ENCODE results near the gene TRAFD1. TPM values are rescaled to one million over a fixed set of nuclear protein-coding genes. Genes with fewer than 3 reads are reported as not detected.
A peak's percentile ranks its signal among the peaks of the same experiment; 100 is the strongest.

TRAFD1 gene
- total and polyA plus RNA-seq, 9 of the 15 experiments (the other 6 are each of a cell fraction or from before 2014, with no cell fraction given), result 41.3 to 85.5 (median 54.5) TPM

DNA sequence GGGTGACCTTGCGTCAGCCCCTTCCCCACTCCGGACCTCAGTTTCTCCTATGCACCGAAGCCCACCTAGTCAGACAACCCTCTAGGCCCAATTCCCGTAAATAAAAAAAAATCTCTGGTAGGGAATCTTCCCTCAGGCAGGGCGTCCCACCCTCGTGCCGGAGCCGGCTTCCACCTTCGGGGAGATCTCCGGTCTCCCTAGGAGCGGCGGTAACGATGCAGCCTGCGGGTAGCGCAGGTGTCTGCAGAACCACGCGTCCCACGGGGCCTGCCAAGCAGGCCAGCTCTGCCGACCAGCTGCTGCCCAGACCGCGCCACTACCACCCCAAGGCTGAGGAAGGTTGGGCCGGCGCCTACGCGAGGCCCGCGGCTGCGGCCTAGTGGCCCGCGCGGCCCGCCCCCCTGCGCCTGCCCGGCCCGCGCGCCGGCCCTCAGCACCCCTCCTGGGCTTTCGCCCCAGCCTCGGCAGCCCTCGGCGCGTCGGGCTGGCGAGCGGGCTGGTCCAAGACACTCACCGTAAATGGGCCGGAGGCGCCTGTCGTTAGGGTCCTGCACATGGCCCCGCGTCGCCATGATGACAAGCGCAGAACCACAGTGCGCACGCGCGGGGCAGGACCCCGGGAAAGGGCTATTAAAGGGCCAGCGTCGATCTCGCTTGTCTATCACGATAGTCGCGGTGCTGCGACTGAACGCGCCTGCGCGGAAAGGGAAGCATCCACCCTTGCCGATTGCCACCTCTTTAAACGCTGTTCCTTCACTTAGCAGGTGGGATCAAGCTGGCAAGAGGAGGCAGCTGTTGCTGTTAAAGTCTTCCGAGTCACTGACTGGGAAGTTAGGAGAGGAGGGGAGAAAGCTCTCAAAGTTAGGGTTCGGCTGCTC, 16.9 kb upstream of the TRAFD1 start, which contains the start of gene NAA25 (continued):
- TF ChIP-seq HIVEP1 (CRISPR knock-in tag; IDR thresholded peaks at IDR 0.05), result no peak
- no peak for TF ChIP-seq ZNF699 (CRISPR knock-in tag; IDR thresholded peaks at IDR 0.05; ENCODE audit: insufficient replicate concordance)
- no peak for TF ChIP-seq ZFP1 (CRISPR knock-in tag; IDR thresholded peaks at IDR 0.05)
- 0 out of 2 replicates have a peak, but pooled peaks have one; percentile 4 for TF ChIP-seq EP300 (IDR thresholded peaks at IDR 0.05; ENCODE audit: low read length)
- TF ChIP-seq ZNF431 (CRISPR knock-in tag; IDR thresholded peaks at IDR 0.05), result peak; percentile 30; the same call in 1 of the 2 replicates
- peak; percentile 29; the same call in 1 of the 2 replicates for TF ChIP-seq JUND (IDR thresholded peaks at IDR 0.05; ENCODE audit: borderline replicate concordance, low read depth, low read length)
- TF ChIP-seq JUND (tag; IDR thresholded peaks at IDR 0.05; ENCODE audit: borderline replicate concordance, low read depth, low read length), result no peak; the same call in 2 of the 3 replicates
- TF ChIP-seq SIRT6 (IDR thresholded peaks at IDR 0.05; ENCODE audit: low read depth, low read length), result no peak
- no peak for TF ChIP-seq RHOXF2B (CRISPR knock-in tag; conservative IDR thresholded peaks at IDR 0.05)
- TF ChIP-seq SMARCA5 (IDR thresholded peaks at IDR 0.05), result no peak
- TF ChIP-seq, protein P1, sequence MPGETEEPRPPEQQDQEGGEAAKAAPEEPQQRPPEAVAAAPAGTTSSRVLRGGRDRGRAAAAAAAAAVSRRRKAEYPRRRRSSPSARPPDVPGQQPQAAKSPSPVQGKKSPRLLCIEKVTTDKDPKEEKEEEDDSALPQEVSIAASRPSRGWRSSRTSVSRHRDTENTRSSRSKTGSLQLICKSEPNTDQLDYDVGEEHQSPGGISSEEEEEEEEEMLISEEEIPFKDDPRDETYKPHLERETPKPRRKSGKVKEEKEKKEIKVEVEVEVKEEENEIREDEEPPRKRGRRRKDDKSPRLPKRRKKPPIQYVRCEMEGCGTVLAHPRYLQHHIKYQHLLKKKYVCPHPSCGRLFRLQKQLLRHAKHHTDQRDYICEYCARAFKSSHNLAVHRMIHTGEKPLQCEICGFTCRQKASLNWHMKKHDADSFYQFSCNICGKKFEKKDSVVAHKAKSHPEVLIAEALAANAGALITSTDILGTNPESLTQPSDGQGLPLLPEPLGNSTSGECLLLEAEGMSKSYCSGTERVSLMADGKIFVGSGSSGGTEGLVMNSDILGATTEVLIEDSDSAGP (CRISPR knock-in tag; IDR thresholded peaks at IDR 0.05), result peak; percentile 99
- TF ChIP-seq TAF9B (IDR thresholded peaks at IDR 0.05; ENCODE audit: partially characterized antibody), result no peak
- TF ChIP-seq SUPT5H (IDR thresholded peaks at IDR 0.05), result peak; percentile 78
- no peak for TF ChIP-seq CEBPZ (IDR thresholded peaks at IDR 0.05; ENCODE audit: borderline replicate concordance, low read depth, low read length)
- TF ChIP-seq MAX (CRISPR knock-in tag; IDR thresholded peaks at IDR 0.05), result peak; percentile 87
- no peak for TF ChIP-seq ZNF274 (IDR thresholded peaks at IDR 0.05; ENCODE audit: borderline replicate concordance, low read depth, low read length)
- TF ChIP-seq ERF (CRISPR knock-in tag; IDR thresholded peaks at IDR 0.05), result no peak
- no peak for TF ChIP-seq CHD4 (IDR thresholded peaks at IDR 0.05; ENCODE audit: insufficient read depth, insufficient replicate concordance, low read depth, low read length, poor library complexity, severe bottlenecking)
- no peak for TF ChIP-seq BCOR (IDR thresholded peaks at IDR 0.05)
- no peak for TF ChIP-seq NCOA2 (IDR thresholded peaks at IDR 0.05; ENCODE audit: partially characterized antibody in 2 of 2)
